OCI-LY7 (cell line): ENCODE measurements around the gene ANO6.

Experiments
- EZH2phosphoT487 ChIP-seq: fragments of 200-600 bp; sonication (generic); IDR thresholded peaks from 2 replicates; pipeline ENCODE4 v1.6.1; 2018; ENCODE audit warnings: low read depth, borderline replicate concordance, mild to moderate bottlenecking, mixed run types, antibody characterized with exemption, low read length, moderate library complexity, mixed read lengths
- TF ChIP-seq, protein P1 (sequence below): fragments of 200-600 bp; sonication (generic); conservative IDR thresholded peaks from 2 replicates; pipeline ENCODE4 v1.5.1; 2014; ENCODE audit warnings: mild to moderate bottlenecking, antibody characterized with exemption, low read length, moderate library complexity, mixed read lengths

DNA sequence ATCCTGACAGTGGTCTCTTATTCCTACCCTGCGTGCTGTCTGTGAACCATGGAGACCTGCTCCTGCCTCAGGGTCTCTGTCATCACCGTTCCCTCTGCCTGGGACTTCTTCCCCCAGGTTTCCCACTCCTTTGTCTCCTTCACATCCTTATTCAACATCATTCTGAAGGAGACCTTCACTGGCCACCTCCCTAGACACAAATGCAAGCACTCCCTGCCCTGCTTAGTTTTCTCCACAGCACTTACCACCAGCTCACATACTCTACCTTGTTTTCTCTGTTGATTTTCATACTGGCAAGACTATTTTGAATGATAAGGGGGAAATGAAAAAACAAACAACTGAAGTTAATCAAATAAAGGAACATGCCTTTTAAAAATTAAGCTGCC, 192.8 kb downstream of the ANO6 start:
- TF ChIP-seq, protein P1, sequence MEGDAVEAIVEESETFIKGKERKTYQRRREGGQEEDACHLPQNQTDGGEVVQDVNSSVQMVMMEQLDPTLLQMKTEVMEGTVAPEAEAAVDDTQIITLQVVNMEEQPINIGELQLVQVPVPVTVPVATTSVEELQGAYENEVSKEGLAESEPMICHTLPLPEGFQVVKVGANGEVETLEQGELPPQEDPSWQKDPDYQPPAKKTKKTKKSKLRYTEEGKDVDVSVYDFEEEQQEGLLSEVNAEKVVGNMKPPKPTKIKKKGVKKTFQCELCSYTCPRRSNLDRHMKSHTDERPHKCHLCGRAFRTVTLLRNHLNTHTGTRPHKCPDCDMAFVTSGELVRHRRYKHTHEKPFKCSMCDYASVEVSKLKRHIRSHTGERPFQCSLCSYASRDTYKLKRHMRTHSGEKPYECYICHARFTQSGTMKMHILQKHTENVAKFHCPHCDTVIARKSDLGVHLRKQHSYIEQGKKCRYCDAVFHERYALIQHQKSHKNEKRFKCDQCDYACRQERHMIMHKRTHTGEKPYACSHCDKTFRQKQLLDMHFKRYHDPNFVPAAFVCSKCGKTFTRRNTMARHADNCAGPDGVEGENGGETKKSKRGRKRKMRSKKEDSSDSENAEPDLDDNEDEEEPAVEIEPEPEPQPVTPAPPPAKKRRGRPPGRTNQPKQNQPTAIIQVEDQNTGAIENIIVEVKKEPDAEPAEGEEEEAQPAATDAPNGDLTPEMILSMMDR: no peak
- no peak for TF ChIP-seq EZH2phosphoT487
